Astrocyte (in vitro differentiated cells and primary cell): ENCODE measurements around the gene TBL1XR1. TPM values are rescaled to one million over a fixed set of nuclear protein-coding genes. Genes with fewer than 3 reads are reported as not detected.

Experiments used
- DNase-seq: peaks from one replicate; pipeline ENCODE4 v3.0.0-alpha.2; 2010; ENCODE audit warnings: low read depth
- FAIRE-seq: peaks from 2 replicates; lab custom pipeline; 2011; peaks lifted over from hg19 to GRCh38; lab: Jason Lieb, UNC
- H2AFZ ChIP-seq: 2 replicates; pipeline ENCODE4 v1.6.0; 2012; ENCODE audit warnings: low read depth, low read length, inconsistent platforms
- H3K27ac ChIP-seq: 2 replicates; pipeline ENCODE4 v1.5.1; 2011; ENCODE audit warnings: low read depth, low read length, inconsistent platforms
- H3K27me3 ChIP-seq: 2 replicates; pipeline ENCODE4 v1.6.0; 2011; ENCODE audit warnings: low read length, inconsistent platforms; ENCODE audit not compliant: insufficient read depth
- H3K36me3 ChIP-seq: 2 replicates; pipeline ENCODE4 v1.5.1; 2011; ENCODE audit warnings: low read length, inconsistent platforms; ENCODE audit not compliant: insufficient read depth
- H3K4me1 ChIP-seq: 2 replicates; pipeline ENCODE4 v1.5.1; 2011; ENCODE audit warnings: low read length, inconsistent platforms; ENCODE audit not compliant: insufficient read depth
- H3K4me2 ChIP-seq: 2 replicates; pipeline ENCODE4 v1.6.0; 2012; ENCODE audit warnings: low read length, inconsistent platforms
- H3K4me3 ChIP-seq: 2 replicates; pipeline ENCODE4 v1.5.1; 2011; ENCODE audit warnings: low read depth, mild to moderate bottlenecking, low read length, inconsistent platforms; ENCODE audit not compliant: insufficient read depth
- H3K79me2 ChIP-seq: 2 replicates; pipeline ENCODE4 v1.6.0; 2012; ENCODE audit warnings: mild to moderate bottlenecking, low read length, inconsistent platforms; ENCODE audit not compliant: insufficient read depth
- H3K9ac ChIP-seq: 2 replicates; pipeline ENCODE4 v1.6.0; 2012; ENCODE audit warnings: mild to moderate bottlenecking, low read length, inconsistent platforms
- H3K9me3 ChIP-seq: 2 replicates; pipeline ENCODE4 v1.5.1; 2012; ENCODE audit warnings: low read depth, mild to moderate bottlenecking, low read length, inconsistent platforms; ENCODE audit not compliant: insufficient read depth
- H4K20me1 ChIP-seq: 2 replicates; pipeline ENCODE4 v1.6.0; 2012; ENCODE audit warnings: low read length, inconsistent platforms; ENCODE audit not compliant: insufficient read depth
- H3K27ac Mint-ChIP-seq: one replicate; pipeline ENCODE4 v1.8.0; 2021; ENCODE audit warnings: mild to moderate bottlenecking, mixed read lengths; ENCODE audit not compliant: unreplicated experiment
- H3K27me3 Mint-ChIP-seq: one replicate; pipeline ENCODE4 v1.8.0; 2021; ENCODE audit warnings: low read depth, mixed read lengths; ENCODE audit not compliant: unreplicated experiment
- H3K36me3 Mint-ChIP-seq: one replicate; pipeline ENCODE4 v1.8.0; 2021; ENCODE audit warnings: low read depth, mixed read lengths; ENCODE audit not compliant: unreplicated experiment
- H3K4me1 Mint-ChIP-seq: one replicate; pipeline ENCODE4 v1.8.0; 2021; ENCODE audit warnings: low read depth, mixed read lengths; ENCODE audit not compliant: unreplicated experiment
- H3K4me3 Mint-ChIP-seq: one replicate; pipeline ENCODE4 v1.8.0; 2021; ENCODE audit warnings: mild to moderate bottlenecking, moderate library complexity, mixed read lengths; ENCODE audit not compliant: unreplicated experiment
- H3K9me3 Mint-ChIP-seq: one replicate; pipeline ENCODE4 v1.8.0; 2021; ENCODE audit warnings: mild to moderate bottlenecking, mixed read lengths; ENCODE audit not compliant: unreplicated experiment
- EZH2 ChIP-seq: IDR thresholded peaks from 2 replicates; pipeline ENCODE4 v1.6.1; 2012; ENCODE audit warnings: mild to moderate bottlenecking, low read length, inconsistent platforms; ENCODE audit not compliant: insufficient read depth
- total RNA-seq: library from RNA; stranded (reverse); gene quantifications from 2 replicates; pipeline ENCODE4 v1.2.1, GENCODE V29; 2021
- TF ChIP-seq, protein P1 (sequence below): IDR thresholded peaks from 2 replicates; pipeline ENCODE4 v1.5.1; 2011; ENCODE audit warnings: low read depth, mild to moderate bottlenecking, inconsistent platforms, low read length, moderate library complexity; ENCODE audit not compliant: insufficient read depth

TBL1XR1 gene
- total RNA-seq, 1 donor from 2014 or later = 140 TPM

DNA sequence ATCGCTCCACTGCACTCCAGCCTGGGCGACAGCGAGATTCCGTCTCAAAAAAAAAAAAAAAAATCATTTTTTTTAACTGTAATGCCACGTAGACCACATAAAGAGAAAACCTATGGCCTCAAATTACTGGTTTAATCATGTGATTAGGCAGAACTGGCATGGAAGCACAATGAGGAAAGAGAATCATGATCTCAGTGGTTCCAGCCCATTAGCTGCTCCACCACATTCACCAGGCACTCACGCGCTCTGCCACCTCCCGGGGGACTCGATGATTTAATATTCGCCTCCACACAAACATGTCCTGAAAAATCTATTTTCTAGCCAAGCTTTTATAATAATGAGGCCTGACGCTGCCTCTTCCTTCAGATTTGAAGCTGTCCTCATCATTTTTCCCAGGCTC is 204.7 kb downstream of the TBL1XR1 start:
- Mint-ChIP-seq H3K4me3 (no peak overlapping the region), H3K36me3 (peaks cover 4% of the 10 kb centered on the region), H3K27ac (no peak overlapping the region), H3K4me1 (peaks cover 13% of the 10 kb centered on the region), H3K9me3 (peaks cover 3% of the 10 kb centered on the region), H3K27me3 (no peaks in the 10 kb centered on the region)
- no peak overlapping the region for H3K4me2 ChIP-seq
- H3K27me3 ChIP-seq = no peaks in the 10 kb centered on the region
- H3K9me3 ChIP-seq = no peaks in the 10 kb centered on the region
- H2AFZ ChIP-seq = no peak overlapping the region
- no peak overlapping the region for H3K27ac ChIP-seq
- H3K4me3 ChIP-seq = no peak overlapping the region
- no peak overlapping the region for H3K9ac ChIP-seq
- peaks cover 1% of the 10 kb centered on the region for H3K4me1 ChIP-seq
- FAIRE-seq = no peak
- H3K79me2 ChIP-seq = no peaks in the 10 kb centered on the region
- no peaks in the 10 kb centered on the region for H4K20me1 ChIP-seq
- no peaks in the 10 kb centered on the region for H3K36me3 ChIP-seq
- DNase-seq = no peak
- TF ChIP-seq, protein P1, sequence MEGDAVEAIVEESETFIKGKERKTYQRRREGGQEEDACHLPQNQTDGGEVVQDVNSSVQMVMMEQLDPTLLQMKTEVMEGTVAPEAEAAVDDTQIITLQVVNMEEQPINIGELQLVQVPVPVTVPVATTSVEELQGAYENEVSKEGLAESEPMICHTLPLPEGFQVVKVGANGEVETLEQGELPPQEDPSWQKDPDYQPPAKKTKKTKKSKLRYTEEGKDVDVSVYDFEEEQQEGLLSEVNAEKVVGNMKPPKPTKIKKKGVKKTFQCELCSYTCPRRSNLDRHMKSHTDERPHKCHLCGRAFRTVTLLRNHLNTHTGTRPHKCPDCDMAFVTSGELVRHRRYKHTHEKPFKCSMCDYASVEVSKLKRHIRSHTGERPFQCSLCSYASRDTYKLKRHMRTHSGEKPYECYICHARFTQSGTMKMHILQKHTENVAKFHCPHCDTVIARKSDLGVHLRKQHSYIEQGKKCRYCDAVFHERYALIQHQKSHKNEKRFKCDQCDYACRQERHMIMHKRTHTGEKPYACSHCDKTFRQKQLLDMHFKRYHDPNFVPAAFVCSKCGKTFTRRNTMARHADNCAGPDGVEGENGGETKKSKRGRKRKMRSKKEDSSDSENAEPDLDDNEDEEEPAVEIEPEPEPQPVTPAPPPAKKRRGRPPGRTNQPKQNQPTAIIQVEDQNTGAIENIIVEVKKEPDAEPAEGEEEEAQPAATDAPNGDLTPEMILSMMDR = no peak
- TF ChIP-seq EZH2 = no peak

DNA sequence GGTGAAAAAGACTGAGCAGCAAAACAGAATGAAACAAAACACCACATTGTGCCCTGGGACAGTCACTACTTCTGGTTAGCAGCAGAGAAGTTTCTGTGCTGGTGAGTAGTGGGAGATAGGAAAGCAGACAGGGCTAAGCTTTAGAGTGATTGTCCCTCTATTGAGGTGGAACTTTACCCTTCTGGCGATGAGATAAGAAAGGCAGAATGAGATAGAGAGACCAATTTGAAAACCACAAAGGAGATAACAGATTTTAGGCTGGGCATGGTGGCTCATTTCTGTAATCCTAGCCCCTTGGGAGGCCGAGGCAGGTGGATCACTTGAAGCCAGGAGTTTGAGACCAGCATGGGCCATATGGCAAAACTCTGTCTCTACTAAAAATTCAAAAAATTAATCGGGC is 208.5 kb downstream of the TBL1XR1 start:
- no peak overlapping the region for H3K4me2 ChIP-seq
- H4K20me1 ChIP-seq = no peaks in the 10 kb centered on the region
- no peak overlapping the region for H3K27ac ChIP-seq
- Mint-ChIP-seq H3K9me3 (peaks cover 3% of the 10 kb centered on the region), H3K4me1 (peaks cover 8% of the 10 kb centered on the region), H3K4me3 (no peak overlapping the region), H3K27me3 (no peaks in the 10 kb centered on the region), H3K36me3 (peaks cover 4% of the 10 kb centered on the region), H3K27ac (no peak overlapping the region)
- no peak for DNase-seq
- no peaks in the 10 kb centered on the region for H3K36me3 ChIP-seq
- H3K9ac ChIP-seq = no peak overlapping the region
- H3K27me3 ChIP-seq = no peaks in the 10 kb centered on the region
- no peak overlapping the region for H2AFZ ChIP-seq
- no peak for FAIRE-seq
- no peaks in the 10 kb centered on the region for H3K79me2 ChIP-seq
- H3K4me1 ChIP-seq = peaks cover 5% of the 10 kb centered on the region
- TF ChIP-seq EZH2 = no peak
- TF ChIP-seq, protein P1 = no peak
- H3K4me3 ChIP-seq = no peak overlapping the region
- no peaks in the 10 kb centered on the region for H3K9me3 ChIP-seq

DNA sequence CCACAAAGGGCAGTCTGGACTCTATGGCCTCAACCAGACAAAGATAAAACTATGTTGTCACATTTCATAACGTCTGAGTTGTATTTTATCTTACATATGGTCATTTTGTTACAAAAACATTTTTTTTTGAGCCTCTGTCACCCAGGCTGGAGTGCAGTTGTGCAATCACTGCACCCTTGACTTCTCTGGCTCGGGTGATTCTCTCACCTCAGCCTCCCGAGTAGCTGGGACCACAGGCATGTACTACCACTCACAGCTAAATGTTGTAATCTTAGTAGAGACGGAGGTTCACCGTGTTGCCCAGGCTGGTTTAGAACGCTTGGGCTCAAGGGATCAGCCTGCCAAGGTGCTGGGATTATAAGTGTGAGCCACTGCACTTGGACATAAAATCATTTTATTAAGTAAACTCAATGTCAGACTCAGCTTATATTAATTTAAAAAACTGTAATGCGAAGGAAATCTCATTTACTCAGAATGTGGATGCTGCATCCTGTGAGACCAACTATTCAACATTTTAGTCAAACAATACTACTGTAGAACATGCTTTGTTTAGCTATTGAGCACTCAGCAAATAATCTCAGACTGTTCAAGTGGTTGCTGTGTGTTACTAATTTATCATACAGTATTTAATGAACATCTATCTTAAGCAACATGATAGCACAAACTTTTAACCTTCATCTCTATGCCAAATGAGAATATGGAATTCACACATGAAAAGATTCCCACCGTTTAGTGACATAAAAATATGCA is 209.2 kb downstream of the TBL1XR1 start:
- peaks cover 1% of the 10 kb centered on the region for H3K27me3 Mint-ChIP-seq
- Histone ChIP-seq H3K9ac (no peak overlapping the region), H3K9me3 (no peaks in the 10 kb centered on the region), H3K79me2 (no peaks in the 10 kb centered on the region), H3K4me1 (peaks cover 5% of the 10 kb centered on the region), H3K4me3 (no peak overlapping the region), H3K27ac (no peak overlapping the region), H3K27me3 (no peaks in the 10 kb centered on the region), H4K20me1 (no peaks in the 10 kb centered on the region), H3K4me2 (no peak overlapping the region), H3K36me3 (no peaks in the 10 kb centered on the region), H2AFZ (no peak overlapping the region)
- TF ChIP-seq EZH2 = no peak
- TF ChIP-seq, protein P1 = no peak
- no peak overlapping the region for H3K27ac Mint-ChIP-seq
- H3K4me1 Mint-ChIP-seq = peaks cover 8% of the 10 kb centered on the region
- H3K36me3 Mint-ChIP-seq = peaks cover 4% of the 10 kb centered on the region
- FAIRE-seq = no peak
- peak; percentile 66 for DNase-seq
- H3K4me3 Mint-ChIP-seq = no peak overlapping the region
- H3K9me3 Mint-ChIP-seq = peaks cover 3% of the 10 kb centered on the region
